Pons (tissue), 1 donor: Measurements from ENCODE around the gene RBM38.

ENCODE experiments used
- DNase-seq: peaks from one replicate; pipeline ENCODE4 v3.0.0-alpha.2; 2016; ENCODE audit warnings: low spot score

The RBM38 gene

DNA sequence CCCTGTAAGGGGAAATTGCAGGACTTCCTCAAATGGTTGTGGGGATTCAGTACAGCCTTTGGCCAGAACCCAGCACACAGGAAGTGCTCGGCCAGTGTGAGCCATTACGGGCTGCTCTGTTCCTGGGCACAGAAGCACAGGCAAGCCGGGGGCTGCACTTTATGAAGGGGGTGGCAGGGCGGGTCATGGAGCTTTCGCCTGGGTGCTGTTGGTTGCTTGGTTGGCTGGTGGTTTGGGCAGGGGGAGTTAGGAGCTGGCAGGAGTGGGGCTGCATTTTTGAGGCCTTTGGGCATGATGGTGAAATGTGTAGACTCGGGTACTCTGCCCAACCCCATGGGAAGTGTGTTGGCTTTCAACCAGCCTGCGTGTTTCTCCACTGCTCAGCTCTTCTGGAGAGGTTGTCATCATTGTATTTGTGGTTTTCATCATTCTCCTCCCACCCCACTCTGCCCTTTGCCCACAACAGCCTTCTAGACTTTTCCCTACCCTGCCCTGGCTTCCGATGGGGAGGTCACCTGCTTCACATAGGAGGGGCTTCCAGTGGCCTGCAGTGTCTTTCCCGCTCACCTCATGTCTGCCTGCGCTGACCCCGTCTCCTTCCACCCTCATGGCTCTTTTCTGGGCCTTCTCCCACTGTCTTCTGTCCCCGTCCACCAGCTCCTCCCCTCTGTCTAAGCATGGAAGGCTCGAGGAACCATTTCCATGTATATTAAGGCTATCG is 16.1 kb upstream of the RBM38 start:
- no peak for DNase-seq

- no peak for DNase-seq
These were observed 15.5 kb upstream of the RBM38 start for GRCh38 chr20:57375652-57376230.

GRCh38 chr20:57377350-57377749 is 13.8 kb upstream of the RBM38 start:
- DNase-seq: no peak

GRCh38 chr20:57378107-57378506 is 13.1 kb upstream of the RBM38 start:
- DNase-seq: no peak

GRCh38 chr20:57378646-57379262 is 12.4 kb upstream of the RBM38 start:
- DNase-seq: no peak

DNA sequence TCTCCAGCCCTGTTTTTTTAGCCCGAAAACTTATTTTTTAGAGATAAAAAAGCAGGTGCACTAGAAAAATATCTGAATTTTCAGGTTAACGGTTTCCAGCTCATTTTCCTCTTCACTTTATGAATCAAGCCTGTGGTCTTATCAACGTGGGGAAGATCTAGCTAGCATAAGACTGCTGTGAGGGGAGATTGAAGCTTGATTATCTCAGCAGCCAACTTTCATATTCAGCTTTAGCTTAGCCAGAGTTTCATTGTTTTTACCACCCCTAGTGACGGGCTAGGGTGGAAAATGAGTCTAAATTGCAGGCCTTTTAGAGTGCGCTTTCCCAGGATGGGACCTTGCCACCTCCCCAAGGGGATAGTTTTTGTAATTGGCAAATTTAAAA is 11.9 kb upstream of the RBM38 start:
- DNase-seq: no peak

DNA sequence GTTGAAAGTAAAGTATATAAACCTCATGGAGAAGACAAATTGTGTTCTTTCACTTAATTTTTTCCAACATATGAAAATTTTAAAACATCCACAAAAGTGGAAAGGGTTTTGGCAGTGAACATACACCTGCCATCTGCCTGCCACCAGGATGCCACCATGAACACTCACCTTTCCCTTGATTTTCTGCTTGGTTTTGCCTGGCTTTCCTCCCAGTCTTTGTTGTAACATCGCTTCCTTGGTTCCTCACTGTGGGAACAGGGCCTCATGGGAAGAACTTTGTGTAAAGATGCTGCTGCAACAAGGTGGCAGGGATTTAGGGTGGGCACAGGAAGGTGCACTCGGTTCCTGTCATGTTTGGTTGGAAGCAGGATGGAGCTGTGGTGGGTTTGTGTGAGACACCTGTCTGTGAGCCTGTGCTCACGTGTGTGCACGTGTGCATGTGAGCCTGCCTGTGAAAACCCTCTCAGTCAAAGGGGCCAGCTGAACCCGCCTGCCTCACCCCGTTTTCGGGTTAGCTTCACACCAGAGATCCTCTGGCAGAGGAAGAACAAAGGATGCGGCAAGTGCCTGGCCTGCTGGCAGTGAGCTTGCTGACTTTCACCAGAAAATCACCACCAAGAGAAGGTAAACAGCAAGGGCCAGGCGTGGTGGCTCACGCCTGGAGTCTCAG is 11.0 kb upstream of the RBM38 start:
- no peak for DNase-seq

GRCh38 chr20:57381596-57382503 is 9.3 kb upstream of the RBM38 start:
- DNase-seq: peak; percentile 82

DNA sequence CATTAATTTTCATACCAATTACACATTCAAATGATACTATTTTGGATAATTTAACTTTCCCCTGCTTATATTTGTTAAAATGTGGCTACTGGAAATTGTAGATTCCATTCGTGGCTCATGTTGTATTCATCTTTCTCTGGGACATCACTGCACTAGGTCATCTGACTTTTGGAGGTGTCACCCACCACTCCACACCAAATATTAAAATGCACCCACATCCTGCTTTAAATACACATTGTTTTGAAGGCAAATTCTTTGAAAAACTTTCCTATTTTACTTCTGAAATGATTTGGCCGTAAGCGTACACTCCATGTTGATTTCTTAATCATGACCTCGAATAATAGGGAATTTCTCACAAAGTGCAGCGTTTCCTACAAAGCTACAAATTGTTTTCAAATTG is 8.7 kb upstream of the RBM38 start:
- no peak for DNase-seq

- no peak for DNase-seq
These were observed 7.5 kb upstream of the RBM38 start for GRCh38 chr20:57383447-57384347.

DNA sequence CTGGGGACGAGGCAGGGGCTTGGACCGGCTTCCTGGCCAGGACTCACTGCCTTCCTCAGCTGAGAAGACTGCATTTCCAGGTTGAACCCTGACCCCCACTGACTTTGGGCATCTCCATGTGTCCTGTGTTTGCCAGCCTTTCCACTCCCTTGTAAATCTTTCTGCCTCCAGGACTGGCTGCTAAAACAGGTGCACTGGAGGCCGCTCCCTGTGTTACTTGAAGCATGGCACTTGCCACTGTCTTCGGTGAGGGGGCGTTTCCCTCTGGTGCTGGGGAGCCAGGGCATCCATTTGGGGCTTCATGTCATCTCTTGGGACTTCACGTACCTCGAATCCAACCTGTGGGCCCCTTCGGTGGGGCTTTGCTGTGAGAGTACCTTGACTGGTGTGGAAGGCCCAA is 6.7 kb upstream of the RBM38 start:
- no peak for DNase-seq

DNA sequence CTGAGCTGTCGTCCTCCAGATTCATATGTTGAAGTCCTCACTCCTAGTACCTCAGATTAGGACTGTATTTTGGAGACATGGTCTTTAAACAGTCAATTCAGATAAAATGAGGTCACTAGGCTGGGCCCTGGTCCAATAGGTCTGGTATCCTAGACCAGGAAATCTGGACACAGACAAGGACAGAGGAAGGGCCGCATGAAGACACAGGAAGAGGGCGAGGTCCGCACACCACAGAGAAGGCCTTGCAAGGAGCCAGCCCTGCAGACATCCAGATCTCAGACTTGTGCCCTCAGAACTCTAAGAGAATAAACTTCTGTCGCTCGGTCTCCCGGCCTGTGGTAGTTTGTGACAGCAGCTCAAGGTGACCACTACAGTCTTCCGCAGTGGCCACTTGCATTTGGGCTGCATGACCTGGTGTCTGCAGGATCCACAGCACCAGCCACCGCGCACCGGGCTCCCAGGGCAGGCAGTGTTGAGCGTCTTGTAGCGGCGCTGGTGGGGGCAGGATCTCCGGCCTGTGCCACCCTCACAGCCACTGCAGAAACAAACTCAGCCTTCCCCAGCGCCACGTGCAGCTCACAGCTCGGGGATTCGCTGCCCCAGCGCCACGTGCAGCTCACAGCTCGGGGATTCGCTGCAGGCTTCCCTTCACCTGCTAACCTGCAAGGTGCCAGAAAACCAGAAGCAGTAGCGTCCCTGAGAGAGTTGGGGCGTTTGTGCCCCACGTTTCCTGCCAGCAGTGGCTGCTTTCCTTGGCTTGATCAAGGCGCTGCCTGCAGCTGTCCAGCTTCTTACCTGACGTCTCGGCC is 6.0 kb upstream of the RBM38 start:
- DNase-seq: no peak

GRCh38 chr20:57385940-57386339 is 5.3 kb upstream of the RBM38 start:
- DNase-seq: no peak

- DNase-seq: no peak
These were observed 4.4 kb upstream of the RBM38 start for GRCh38 chr20:57386762-57387161.

GRCh38 chr20:57387463-57387862 is 3.7 kb upstream of the RBM38 start:
- no peak for DNase-seq

DNA sequence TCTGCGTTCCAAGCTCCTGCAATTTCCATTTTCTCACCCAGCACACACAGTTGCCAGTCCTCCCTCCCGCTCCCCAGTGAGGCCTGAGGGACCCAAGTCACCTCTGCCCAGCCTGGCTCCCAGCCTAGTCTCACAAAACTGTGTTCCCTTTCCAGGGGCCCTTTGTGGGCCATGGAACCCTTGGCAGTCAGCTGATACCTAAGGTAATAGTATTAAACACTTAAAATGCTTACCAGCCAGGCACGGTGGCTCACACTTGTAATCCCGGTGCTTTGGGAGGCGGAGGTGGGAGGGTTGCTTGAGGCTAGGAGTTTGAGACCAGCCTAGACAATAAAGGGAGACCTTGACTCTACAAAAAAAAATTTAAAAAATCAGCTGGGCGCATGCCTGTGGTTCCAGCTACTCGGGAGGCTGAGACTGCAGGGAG is 3.2 kb upstream of the RBM38 start:
- DNase-seq: no peak

DNA sequence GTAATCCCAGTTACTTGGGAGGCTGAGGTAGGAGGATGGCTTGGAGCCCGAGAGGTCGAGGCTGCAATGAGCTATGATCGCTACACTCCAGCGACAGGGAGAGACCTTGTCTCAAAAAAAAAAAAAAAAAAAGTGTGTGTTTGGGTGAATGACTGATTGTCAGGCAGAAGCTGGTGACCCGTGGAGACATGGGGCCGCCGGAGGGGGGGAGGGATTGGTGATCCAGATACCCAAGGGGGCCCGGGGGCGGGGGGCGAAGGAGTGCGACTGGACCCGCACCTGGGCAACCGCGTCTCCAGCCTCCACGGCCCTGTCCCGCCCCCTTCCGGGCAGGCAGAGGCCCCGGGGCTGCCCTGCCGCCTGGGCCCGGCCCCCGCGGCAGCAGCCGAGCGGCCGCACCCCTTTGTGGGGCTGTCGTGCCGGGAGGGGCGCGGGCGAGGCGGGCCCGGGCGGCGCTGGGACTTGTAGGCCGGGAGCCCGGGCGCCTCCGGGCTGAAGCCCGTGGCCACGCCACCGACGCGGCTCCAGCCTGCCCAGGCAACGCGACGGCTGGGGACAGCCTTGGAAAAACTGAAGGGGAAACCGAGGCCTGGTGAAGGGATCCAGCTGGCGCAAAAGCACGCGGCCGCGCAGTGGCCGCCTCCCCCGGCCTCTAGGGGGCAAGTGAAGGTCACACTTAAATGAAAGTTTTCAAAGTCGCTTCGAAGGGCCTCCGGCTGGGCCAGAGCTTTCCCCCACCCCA is 2.1 kb upstream of the RBM38 start:
- peak; percentile 60 for DNase-seq

- DNase-seq: no peak
These were observed 1.2 kb upstream of the RBM38 start for GRCh38 chr20:57389695-57390603.
